ENCODE data around the gene AKR1C8. TPM values are rescaled to one million over a fixed set of nuclear protein-coding genes. Genes with fewer than 3 reads are reported as not detected.
"Not testable (repeated sequence)": the region's sequence is repeated elsewhere in the genome, so short reads cannot be mapped to it uniquely, and the experiment has no call there.

Gene AKR1C8
- total and polyA plus RNA-seq, 2 donors (not counting 1 experiment from before 2014, with no cell fraction given): not detected

GRCh38 chr10:5188358-5188757 lies 3.4 kb upstream of the AKR1C8 start:
- no peaks in the 10 kb centered on the region for H3K9me3 ChIP-seq (ENCODE audit: control insufficient read depth, insufficient read depth, low read depth, low read length)
- H3K4me2 ChIP-seq (ENCODE audit: extremely low read depth, insufficient read depth, low read length): no peak overlapping the region
- DNase-seq (ENCODE audit: low read depth in 2 of 2): no peak
- no peaks in the 10 kb centered on the region for H3K79me2 ChIP-seq (ENCODE audit: control insufficient read depth, insufficient read depth, low read length)
- no peaks in the 10 kb centered on the region for H4K20me1 ChIP-seq (ENCODE audit: control insufficient read depth, extremely low read depth, insufficient read depth, low read length)
- no peaks in the 10 kb centered on the region for H3K36me3 ChIP-seq (ENCODE audit: control insufficient read depth, insufficient read depth, low read length)
- no peak overlapping the region for H3K4me3 ChIP-seq (replicated peaks in 1 of 4; ENCODE audit: control extremely low read depth in 1 of 4, insufficient read depth in 1 of 4, low read depth in 3 of 4, low read length in 4 of 4)
- no peak overlapping the region for H3K27ac ChIP-seq (ENCODE audit: insufficient read depth, low read length)
- no peak overlapping the region for H3K9ac ChIP-seq (ENCODE audit: insufficient read depth, low read length)
- TF ChIP-seq CTCF (conservative IDR thresholded peaks at IDR 0.05 in 1 of 2, IDR thresholded peaks at IDR 0.05 in 1 of 2; ENCODE audit: low read depth in 1 of 2, low read length in 2 of 2) (no peak), EZH2 (IDR thresholded peaks at IDR 0.05; ENCODE audit: low read length, missing control alignments) (no peak)
- H3K4me1 ChIP-seq (ENCODE audit: control insufficient read depth, extremely low read depth, insufficient read depth, low read length): no peaks in the 10 kb centered on the region
- no peak overlapping the region for H2AFZ ChIP-seq (ENCODE audit: low read length)
- no peaks in the 10 kb centered on the region for H3K27me3 ChIP-seq (ENCODE audit: control insufficient read depth, insufficient read depth, low read length)

GRCh38 chr10:5187867-5188266 lies 2.9 kb upstream of the AKR1C8 start:
- DNase-seq (ENCODE audit: low read depth in 2 of 2): peak in 1 of 2 donors; percentile 0
- Histone ChIP-seq H3K27ac (ENCODE audit: insufficient read depth, low read length) (no peak overlapping the region), H3K4me3 (replicated peaks in 1 of 4; ENCODE audit: control extremely low read depth in 1 of 4, insufficient read depth in 1 of 4, low read depth in 3 of 4, low read length in 4 of 4) (no peak overlapping the region)

GRCh38 chr10:5183923-5184322 lies 1.0 kb downstream of the AKR1C8 start:
- TF ChIP-seq EZH2 (IDR thresholded peaks at IDR 0.05; ENCODE audit: low read length, missing control alignments) (no peak), CTCF (conservative IDR thresholded peaks at IDR 0.05 in 1 of 2, IDR thresholded peaks at IDR 0.05 in 1 of 2; ENCODE audit: low read depth in 1 of 2, low read length in 2 of 2) (no peak)
- H4K20me1 ChIP-seq (ENCODE audit: control insufficient read depth, extremely low read depth, insufficient read depth, low read length): no peaks in the 10 kb centered on the region
- H2AFZ ChIP-seq (ENCODE audit: low read length): no peak overlapping the region
- H3K79me2 ChIP-seq (ENCODE audit: control insufficient read depth, insufficient read depth, low read length): no peaks in the 10 kb centered on the region
- H3K27me3 ChIP-seq (ENCODE audit: control insufficient read depth, insufficient read depth, low read length): no peaks in the 10 kb centered on the region
- no peak overlapping the region for H3K4me2 ChIP-seq (ENCODE audit: extremely low read depth, insufficient read depth, low read length)
- no peaks in the 10 kb centered on the region for H3K4me1 ChIP-seq (ENCODE audit: control insufficient read depth, extremely low read depth, insufficient read depth, low read length)
- H3K27ac ChIP-seq (ENCODE audit: insufficient read depth, low read length): no peak overlapping the region
- no peak overlapping the region for H3K4me3 ChIP-seq (replicated peaks in 1 of 4; ENCODE audit: control extremely low read depth in 1 of 4, insufficient read depth in 1 of 4, low read depth in 3 of 4, low read length in 4 of 4)
- no peak for DNase-seq (ENCODE audit: low read depth in 2 of 2)
- H3K9me3 ChIP-seq (ENCODE audit: control insufficient read depth, insufficient read depth, low read depth, low read length): no peaks in the 10 kb centered on the region
- H3K9ac ChIP-seq (ENCODE audit: insufficient read depth, low read length): no peak overlapping the region
- no peaks in the 10 kb centered on the region for H3K36me3 ChIP-seq (ENCODE audit: control insufficient read depth, insufficient read depth, low read length)

More at GRCh38 chr10:5187867-5188266, 2.9 kb upstream of the AKR1C8 start:
- Histone ChIP-seq H3K9ac (ENCODE audit: insufficient read depth, low read length) (no peak overlapping the region), H3K79me2 (ENCODE audit: control insufficient read depth, insufficient read depth, low read length) (no peaks in the 10 kb centered on the region), H2AFZ (ENCODE audit: low read length) (no peak overlapping the region), H3K36me3 (ENCODE audit: control insufficient read depth, insufficient read depth, low read length) (no peaks in the 10 kb centered on the region), H4K20me1 (ENCODE audit: control insufficient read depth, extremely low read depth, insufficient read depth, low read length) (no peaks in the 10 kb centered on the region), H3K9me3 (ENCODE audit: control insufficient read depth, insufficient read depth, low read depth, low read length) (no peaks in the 10 kb centered on the region), H3K4me1 (ENCODE audit: control insufficient read depth, extremely low read depth, insufficient read depth, low read length) (no peaks in the 10 kb centered on the region), H3K27me3 (ENCODE audit: control insufficient read depth, insufficient read depth, low read length) (no peaks in the 10 kb centered on the region), H3K4me2 (ENCODE audit: extremely low read depth, insufficient read depth, low read length) (no peak overlapping the region)
- TF ChIP-seq CTCF (conservative IDR thresholded peaks at IDR 0.05 in 1 of 2, IDR thresholded peaks at IDR 0.05 in 1 of 2; ENCODE audit: low read depth in 1 of 2, low read length in 2 of 2): no peak
- TF ChIP-seq EZH2 (IDR thresholded peaks at IDR 0.05; ENCODE audit: low read length, missing control alignments): no peak

GRCh38 chr10:5180503-5180902 lies 4.4 kb downstream of the AKR1C8 start:
- not testable (repeated sequence) for H4K20me1 ChIP-seq (ENCODE audit: control insufficient read depth, extremely low read depth, insufficient read depth, low read length); H3K36me3 ChIP-seq (ENCODE audit: control insufficient read depth, insufficient read depth, low read length); DNase-seq (ENCODE audit: low read depth in 2 of 2); H3K4me1 ChIP-seq (ENCODE audit: control insufficient read depth, extremely low read depth, insufficient read depth, low read length); H3K9me3 ChIP-seq (ENCODE audit: control insufficient read depth, insufficient read depth, low read depth, low read length); H2AFZ ChIP-seq (ENCODE audit: low read length); H3K4me2 ChIP-seq (ENCODE audit: extremely low read depth, insufficient read depth, low read length); H3K27ac ChIP-seq (ENCODE audit: insufficient read depth, low read length); H3K79me2 ChIP-seq (ENCODE audit: control insufficient read depth, insufficient read depth, low read length); H3K4me3 ChIP-seq (replicated peaks in 1 of 4; ENCODE audit: control extremely low read depth in 1 of 4, insufficient read depth in 1 of 4, low read depth in 3 of 4, low read length in 4 of 4); H3K9ac ChIP-seq (ENCODE audit: insufficient read depth, low read length); H3K27me3 ChIP-seq (ENCODE audit: control insufficient read depth, insufficient read depth, low read length)

GRCh38 chr10:5175581-5175980 lies 9.4 kb downstream of the AKR1C8 start:
- not testable (repeated sequence) for DNase-seq (ENCODE audit: low read depth in 2 of 2)

More at GRCh38 chr10:5175581-5175980, 9.4 kb downstream of the AKR1C8 start:
- H4K20me1 ChIP-seq (ENCODE audit: control insufficient read depth, extremely low read depth, insufficient read depth, low read length); H3K4me1 ChIP-seq (ENCODE audit: control insufficient read depth, extremely low read depth, insufficient read depth, low read length); H3K27me3 ChIP-seq (ENCODE audit: control insufficient read depth, insufficient read depth, low read length); H3K27ac ChIP-seq (ENCODE audit: insufficient read depth, low read length); H3K36me3 ChIP-seq (ENCODE audit: control insufficient read depth, insufficient read depth, low read length); H2AFZ ChIP-seq (ENCODE audit: low read length); H3K4me2 ChIP-seq (ENCODE audit: extremely low read depth, insufficient read depth, low read length); H3K9me3 ChIP-seq (ENCODE audit: control insufficient read depth, insufficient read depth, low read depth, low read length); H3K79me2 ChIP-seq (ENCODE audit: control insufficient read depth, insufficient read depth, low read length); H3K9ac ChIP-seq (ENCODE audit: insufficient read depth, low read length); H3K4me3 ChIP-seq (replicated peaks in 1 of 4; ENCODE audit: control extremely low read depth in 1 of 4, insufficient read depth in 1 of 4, low read depth in 3 of 4, low read length in 4 of 4): not testable (repeated sequence)

Data from fibroblast of lung (primary cell).